ENCODE results near the gene YBX2. TPM values are rescaled to one million over a fixed set of nuclear protein-coding genes. Genes with fewer than 3 reads are reported as not detected.
A peak's percentile ranks its signal among the peaks of the same experiment; 100 is the strongest.

YBX2 gene
- total and polyA plus RNA-seq, 10 donors: 0.09 to 0.40 (median 0.16) TPM; not detected in 4

GRCh38 chr17:7262192-7262934 lies 32.1 kb downstream of the YBX2 start, which contains the start of gene CLDN7:
TSS of gene CLDN7 (minus strand) at chr17:7262478. CDS start at chr17:7262043, 435 bp downstream.
- Histone ChIP-seq H3K4me3 (peak within 1 kb of the TSS; percentile 32 to 78 (median 49)), H3K27ac (peak within 1 kb of the TSS in 6 of 8 donors; percentile 25 to 81 (median 53)), H3K4me1 (peaks cover 22 to 38% (median 35%) of the 10 kb centered on the region in 6 donors), H3K27me3 (replicated peaks in 1 of 7) (peaks cover 3 to 70% (median 27%) of the 10 kb centered on the region in 7 donors), H3K9me3 (no peaks in the 10 kb centered on the region), H3K36me3 (peaks cover 0 to 28% (median 11%) of the 10 kb centered on the region in 6 donors)
- no peak for TF ChIP-seq POLR2A (IDR thresholded peaks at IDR 0.05)
- no peak for TF ChIP-seq POLR2AphosphoS5 (IDR thresholded peaks at IDR 0.05)
- TF ChIP-seq CTCF (IDR thresholded peaks at IDR 0.05 in 8 of 11, conservative IDR thresholded peaks at IDR 0.05 in 3 of 11): no peak
- intact Hi-C loops (cut with DNase I; ENCODE audit: low total_unique reads): no loop called here
- no peak for DNase-seq
- WGBS, 5 donors: 6 to 13% (median 10%) methylated on average over 39 to 64 of the region's 64 CpGs

- Histone ChIP-seq H3K4me3 (peak overlapping the region; percentile 32 to 78 (median 49)), H3K4me1 (peaks cover 22 to 38% (median 35%) of the 10 kb centered on the region in 6 donors), H3K27me3 (replicated peaks in 1 of 7) (peaks cover 3 to 64% (median 27%) of the 10 kb centered on the region in 7 donors), H3K36me3 (peaks cover 0 to 36% (median 15%) of the 10 kb centered on the region in 6 donors), H3K27ac (peak overlapping the region in 6 of 8 donors; percentile 25 to 81 (median 53)), H3K9me3 (no peaks in the 10 kb centered on the region)
- intact Hi-C loops (cut with DNase I; ENCODE audit: low total_unique reads): no loop called here
- DNase-seq: peak; percentile 87
- 7 to 11% (median 9%) methylated on average over 36 to 71 of the region's 71 CpGs for WGBS, 5 donors
- TF ChIP-seq POLR2AphosphoS5 (IDR thresholded peaks at IDR 0.05): no peak
Observed at GRCh38 chr17:7261379-7262191, 32.9 kb downstream of the YBX2 start.

GRCh38 chr17:7260651-7261378 lies 33.6 kb downstream of the YBX2 start:
- intact Hi-C loops (cut with DNase I; ENCODE audit: low total_unique reads): no loop called here
- DNase-seq: peak; percentile 86
- peak overlapping the region; percentile 32 to 78 (median 49) for H3K4me3 ChIP-seq
- H3K4me1 ChIP-seq: peaks cover 22 to 38% (median 35%) of the 10 kb centered on the region in 6 donors
- WGBS, 5 donors: 8 to 18% (median 11%) methylated on average over 28 to 54 of the region's 54 CpGs
- peaks cover 3 to 56% (median 27%) of the 10 kb centered on the region in 7 donors for H3K27me3 ChIP-seq (replicated peaks in 1 of 7)
- peak overlapping the region in 6 of 8 donors; percentile 25 to 81 (median 53) for H3K27ac ChIP-seq
- TF ChIP-seq CTCF (IDR thresholded peaks at IDR 0.05 in 8 of 11, conservative IDR thresholded peaks at IDR 0.05 in 3 of 11) (no peak), POLR2AphosphoS5 (IDR thresholded peaks at IDR 0.05) (peak; percentile 50 to 78 (median 59))
- H3K36me3 ChIP-seq: peaks cover 0 to 44% (median 23%) of the 10 kb centered on the region in 6 donors
- no peaks in the 10 kb centered on the region for H3K9me3 ChIP-seq

GRCh38 chr17:7260151-7260550 lies 34.3 kb downstream of the YBX2 start:
- Histone ChIP-seq H3K9me3 (no peaks in the 10 kb centered on the region), H3K27me3 (replicated peaks in 1 of 7) (peaks cover 3 to 50% (median 27%) of the 10 kb centered on the region in 7 donors), H3K36me3 (peaks cover 0 to 50% (median 30%) of the 10 kb centered on the region in 6 donors), H3K27ac (peak overlapping the region in 1 of 8 donors; percentile 81), H3K4me1 (peaks cover 22 to 38% (median 35%) of the 10 kb centered on the region in 6 donors), H3K4me3 (no peak overlapping the region)
- DNase-seq: no peak
- intact Hi-C loops (cut with DNase I; ENCODE audit: low total_unique reads): no loop called here
- 72 to 93% (median 86%) methylated on average over 2 to 4 of the region's 4 CpGs for WGBS, 5 donors
- no peak for TF ChIP-seq CTCF (IDR thresholded peaks at IDR 0.05 in 8 of 11, conservative IDR thresholded peaks at IDR 0.05 in 3 of 11)
- TF ChIP-seq POLR2AphosphoS5 (IDR thresholded peaks at IDR 0.05): no peak
- no peak for TF ChIP-seq POLR2A (IDR thresholded peaks at IDR 0.05)

All from spleen (tissue), 11 donors.